Head of caudate nucleus (tissue), 42 donors: ENCODE data around the gene DNAJB2.
"Not testable (repeated sequence)": the region's sequence is repeated elsewhere in the genome, so short reads cannot be mapped to it uniquely, and the experiment has no call there.

Experiments used
- DNase-seq, 42 donors: peaks; one replicate each; pipeline versions ENCODE4 v3.0.0 to v3.0.0-alpha.2; 2020 to 2021; ENCODE audit warnings: mixed read lengths in 7 of 42
- intact Hi-C: fragments of 100-400 bp; cut with DNase I; formaldehyde crosslinking; loops from one replicate; pipeline ENCODE4 v1.15.0; 2022

DNAJB2 gene

GRCh38 chr2:219253753-219254589 lies 25.2 kb upstream of the DNAJB2 start, which contains the start of gene TUBA4A:
TSS of gene TUBA4A (minus strand) at chr2:219253918. CDS start at chr2:219253858, 60 bp downstream.
- intact Hi-C loops: no loop called here
- DNase-seq: peak; percentile 70 to 94 (median 87)

- intact Hi-C loops: no loop called here
- no peak for DNase-seq
Measured at GRCh38 chr2:219254590-219255201, 24.5 kb upstream of the DNAJB2 start.

DNA sequence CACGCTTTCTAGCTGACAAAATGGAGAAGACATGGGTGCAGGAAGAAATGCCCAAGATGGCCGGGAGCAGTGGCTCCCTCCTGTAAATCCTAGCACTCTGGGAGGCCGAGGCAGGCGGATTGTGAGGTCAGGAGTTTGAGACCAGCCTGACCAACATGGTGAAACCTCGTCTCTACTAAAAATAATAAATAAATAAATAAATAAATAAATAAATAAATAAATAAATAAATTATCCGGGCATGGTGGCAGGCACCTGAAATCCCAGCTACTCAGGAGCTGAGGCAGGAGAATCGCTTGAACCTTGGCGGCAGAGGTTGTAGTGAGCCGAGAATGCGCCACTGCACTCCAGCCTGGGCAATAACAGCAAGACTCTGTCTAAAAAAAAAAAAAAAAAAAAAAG lies 20.2 kb upstream of the DNAJB2 start:
- intact Hi-C loops, DNase-seq: not testable (repeated sequence)

DNA sequence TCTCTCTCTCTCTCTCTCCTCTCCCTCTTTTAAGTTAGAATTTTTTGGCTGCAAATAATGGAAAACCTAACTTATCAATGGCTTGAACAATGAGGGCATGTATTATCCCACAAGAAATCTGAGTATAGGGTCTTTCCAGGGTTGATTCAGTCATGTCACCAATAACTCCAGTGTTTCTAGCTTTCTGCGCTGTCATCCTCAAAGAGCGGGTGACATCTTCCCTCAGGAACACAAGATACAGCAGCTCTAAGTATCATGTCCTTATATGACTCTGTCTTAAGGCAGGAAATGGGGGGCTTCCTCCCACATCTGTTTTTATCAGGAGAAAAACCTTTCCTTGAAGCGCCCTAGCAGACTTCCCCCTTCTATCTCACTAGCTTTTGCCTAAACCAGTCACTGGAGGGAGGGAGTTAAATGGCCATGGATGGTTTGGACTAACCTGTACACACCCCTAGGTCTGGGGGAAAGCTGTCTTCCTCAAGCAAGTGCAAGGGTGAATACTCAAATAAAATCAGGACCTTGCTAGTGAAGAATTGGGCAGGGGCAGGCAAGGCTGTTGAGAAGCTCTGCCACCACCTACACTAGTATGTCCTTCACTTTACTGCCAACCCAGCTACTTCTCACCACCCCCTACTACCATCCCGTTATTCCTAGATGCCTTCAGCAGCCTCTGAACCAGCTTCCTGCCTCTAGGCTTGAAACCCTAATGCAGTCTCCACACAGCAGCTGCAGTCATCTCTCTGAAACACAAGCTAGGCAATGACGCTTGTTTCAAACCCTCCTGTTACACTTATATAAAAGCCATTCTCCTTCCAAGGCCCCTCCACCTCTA lies 17.9 kb upstream of the DNAJB2 start:
- intact Hi-C loops: no loop called here
- no peak for DNase-seq

- no peak for DNase-seq
- intact Hi-C loops: no loop called here
Measured at GRCh38 chr2:219266232-219266631, 12.9 kb upstream of the DNAJB2 start.

DNA sequence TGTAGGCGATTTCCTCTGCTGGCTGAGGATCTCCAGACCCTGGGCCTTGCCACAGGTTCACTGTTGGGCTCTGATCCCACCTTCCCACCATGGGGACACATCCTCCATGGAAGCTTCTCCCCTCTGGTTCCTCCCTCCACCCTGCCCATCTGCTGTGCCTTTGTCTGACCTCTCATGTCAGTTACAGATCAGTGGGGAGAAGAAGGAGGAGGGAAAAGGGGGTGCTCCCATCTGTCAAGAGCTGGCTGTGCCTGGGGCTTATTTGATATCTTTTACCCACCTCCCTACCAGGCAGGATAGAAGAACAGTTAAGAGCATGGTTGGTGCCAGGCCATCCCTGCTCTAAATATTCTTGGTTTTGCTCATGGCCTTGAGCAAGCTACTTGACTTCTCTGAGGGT lies 12.3 kb upstream of the DNAJB2 start:
- DNase-seq: no peak
- intact Hi-C loops: no loop called here

GRCh38 chr2:219268294-219268693 lies 10.9 kb upstream of the DNAJB2 start:
- DNase-seq: no peak
- intact Hi-C loops: no loop called here

GRCh38 chr2:219269362-219270054 lies 9.7 kb upstream of the DNAJB2 start:
- no peak for DNase-seq

GRCh38 chr2:219270055-219270372 lies 9.2 kb upstream of the DNAJB2 start:
- DNase-seq: no peak
- intact Hi-C loops: no loop called here

More at GRCh38 chr2:219269362-219270054, 9.7 kb upstream of the DNAJB2 start:
- intact Hi-C loops: no loop called here

DNA sequence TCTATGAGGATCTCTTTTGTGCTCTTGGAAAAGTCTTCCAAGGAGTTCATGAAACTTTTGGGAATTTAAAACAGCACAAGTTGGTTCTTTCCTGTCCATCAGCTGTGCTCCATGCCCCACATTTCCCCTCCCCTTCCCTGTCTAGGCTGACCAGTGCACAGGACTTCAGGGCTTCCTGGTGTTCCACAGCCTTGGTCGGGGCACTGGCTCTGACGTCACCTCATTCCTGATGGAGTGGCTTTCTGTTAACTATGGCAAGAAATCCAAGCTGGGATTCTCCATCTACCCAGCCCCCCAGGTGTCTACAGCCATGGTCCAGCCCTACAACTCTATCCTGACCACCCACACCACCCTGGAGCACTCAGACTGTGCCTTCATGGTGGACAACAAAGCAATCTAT lies 8.1 kb upstream of the DNAJB2 start:
- DNase-seq: peak in 1 of 42 donors; percentile 1
- intact Hi-C loops: no loop called here

DNA sequence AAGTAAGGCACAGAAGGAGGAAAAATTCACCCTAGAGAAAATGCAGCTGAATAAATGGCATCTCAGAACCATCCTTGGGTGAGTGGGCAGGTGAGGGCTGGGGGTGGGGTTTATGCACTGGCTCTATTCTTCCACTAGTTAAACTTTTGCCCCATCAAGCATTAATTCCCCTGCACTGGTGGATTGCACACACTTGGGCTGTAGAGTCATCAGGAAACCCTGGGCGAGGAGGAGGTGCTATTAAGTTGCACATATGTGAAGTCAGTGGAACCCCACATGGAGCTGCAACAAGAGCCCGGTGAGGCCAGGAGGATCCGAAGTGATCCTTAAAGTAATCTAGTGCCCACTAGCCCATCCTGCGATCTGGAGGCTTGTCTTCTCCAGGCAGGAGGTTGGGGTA lies 6.8 kb upstream of the DNAJB2 start:
- peak in 1 of 42 donors; percentile 1 for DNase-seq
- intact Hi-C loops: no loop called here

DNA sequence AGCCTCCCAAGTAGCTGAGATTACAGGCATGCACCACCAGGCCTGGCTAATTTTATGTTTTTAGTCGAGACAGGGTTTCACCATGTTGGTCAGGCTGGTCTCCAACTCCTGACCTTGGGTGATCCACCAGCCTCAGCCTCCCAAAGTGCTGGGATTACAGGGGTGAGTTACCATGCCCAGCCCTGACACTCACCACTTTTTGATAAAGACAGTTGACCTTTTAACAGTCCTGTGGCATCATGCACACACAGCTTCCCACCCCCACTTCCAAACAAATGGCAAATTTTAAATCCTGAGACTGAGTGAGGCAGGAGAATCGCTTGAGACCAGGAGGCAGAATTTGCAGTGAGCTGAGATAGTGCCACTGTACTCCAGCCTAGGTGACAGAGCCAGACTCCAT lies 6.2 kb upstream of the DNAJB2 start:
- intact Hi-C loops: no loop called here
- DNase-seq: no peak

GRCh38 chr2:219273937-219274336 lies 5.2 kb upstream of the DNAJB2 start:
- intact Hi-C loops: no loop called here
- peak in 1 of 42 donors; percentile 5 for DNase-seq

- intact Hi-C loops: no loop called here
- DNase-seq: peak in 9 of 42 donors; percentile 28 to 71 (median 54)
Measured at GRCh38 chr2:219274361-219274921, 4.7 kb upstream of the DNAJB2 start.

- intact Hi-C loops: loop anchor here (2.0 kb wide), 2 partner anchors 17 to 71 kb away; partner anchors contain the start of gene ZFAND2B
- DNase-seq: peak; percentile 80 to 95 (median 89)
Measured at GRCh38 chr2:219277703-219278654, 1.2 kb upstream of the DNAJB2 start.

DNA sequence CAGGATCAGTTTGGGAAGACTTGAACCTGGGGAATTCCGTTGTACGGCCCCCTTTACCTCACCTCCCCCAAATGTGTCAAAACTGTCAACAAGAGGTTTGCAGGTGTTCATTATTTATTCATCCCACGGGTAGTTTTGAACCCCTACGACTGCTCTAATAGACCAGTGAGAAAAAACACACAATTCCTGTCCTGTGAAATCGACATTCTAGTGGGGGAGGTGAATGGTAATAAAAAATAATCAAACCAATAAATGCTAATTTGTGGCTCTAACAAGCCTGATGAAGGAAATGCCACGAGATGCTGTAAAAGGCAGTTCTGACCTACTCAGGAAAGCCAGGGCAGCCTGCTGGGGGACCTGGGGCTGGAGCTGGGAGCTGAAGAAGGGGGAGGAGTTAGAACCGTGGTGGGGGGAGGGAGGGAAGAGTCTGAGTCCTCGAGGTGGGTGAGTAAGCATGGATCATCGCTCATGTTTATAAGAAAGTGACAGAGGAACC lies 463 bp upstream of the DNAJB2 start:
- intact Hi-C loops: loop anchor here (2.0 kb wide), 2 partner anchors 16 to 72 kb away; partner anchors contain the start of gene ZFAND2B
- no peak for DNase-seq

DNA sequence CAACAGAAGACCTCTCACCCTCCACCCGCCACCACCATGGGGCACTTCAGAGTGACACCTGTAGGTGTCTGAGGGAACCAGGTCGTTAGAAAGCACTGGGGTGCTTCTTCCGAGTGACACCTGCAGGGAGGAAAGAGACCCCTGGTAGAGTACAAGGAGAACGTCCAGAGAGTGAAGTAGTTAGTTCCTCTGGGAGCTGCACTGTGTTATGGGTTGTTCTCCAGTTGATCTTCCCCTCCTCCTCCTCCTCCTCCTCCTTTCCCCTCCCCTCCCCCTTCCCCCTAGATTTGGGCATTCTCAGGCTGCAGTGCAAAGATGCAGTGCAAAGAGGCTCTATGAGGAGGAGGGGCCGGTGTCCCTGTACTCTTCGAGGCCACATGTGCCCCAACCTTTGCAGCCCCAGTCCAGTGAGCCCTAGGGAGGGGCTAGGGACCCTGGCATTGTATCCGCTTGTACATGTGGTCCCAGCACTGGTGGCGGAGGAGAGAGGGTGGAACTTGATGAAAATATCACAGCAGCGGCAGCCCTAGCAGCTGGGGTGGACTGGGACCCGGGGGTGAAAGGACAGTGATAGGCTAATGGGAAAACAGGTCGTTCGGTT lies 850 bp downstream of the DNAJB2 start:
- DNase-seq: peak in 1 of 42 donors; percentile 56
- intact Hi-C loops: loop anchor here (2.0 kb wide), 2 partner anchors 15 to 73 kb away; partner anchors contain the start of gene ZFAND2B
